D721Med (cell line): ENCODE data around the gene SMYD5.

Experiments
- DNase-seq: peaks from one replicate; pipeline ENCODE4 v3.0.0; 2011; ENCODE audit warnings: low spot score; ENCODE audit not compliant: insufficient read length
- FAIRE-seq: peaks from 2 replicates; lab custom pipeline; 2011; peaks lifted over from hg19 to GRCh38; lab: Jason Lieb, UNC
- CTCF ChIP-seq: IDR thresholded peaks from 2 replicates; pipeline ENCODE4 v1.5.1; 2012; ENCODE audit warnings: mild to moderate bottlenecking, control low read depth; ENCODE audit not compliant: insufficient read depth; ENCODE audit errors: missing control alignments

The SMYD5 gene

GRCh38 chr2:73266061-73266901 lies 52.2 kb downstream of the SMYD5 start:
- no peak for FAIRE-seq
- no peak for DNase-seq
- no peak for TF ChIP-seq CTCF

DNA sequence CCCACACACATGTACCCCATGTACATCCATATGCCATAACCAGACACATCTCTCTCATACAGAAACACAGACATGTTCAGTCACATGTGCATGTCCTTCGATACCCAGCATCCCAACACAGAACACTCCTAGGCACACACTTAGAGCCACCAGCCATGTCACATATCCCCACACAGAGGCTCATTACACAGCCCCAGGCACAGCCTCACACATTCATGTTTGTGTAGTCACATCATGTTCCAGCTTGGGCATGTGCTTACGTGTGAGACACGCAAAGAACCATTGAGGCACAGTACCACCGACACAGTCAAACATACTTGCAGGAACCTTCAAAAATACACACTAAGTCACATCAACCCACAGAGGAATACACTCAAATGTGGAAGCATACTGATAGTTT lies 53.0 kb downstream of the SMYD5 start:
- DNase-seq, result no peak
- no peak for FAIRE-seq
- TF ChIP-seq CTCF, result no peak

DNA sequence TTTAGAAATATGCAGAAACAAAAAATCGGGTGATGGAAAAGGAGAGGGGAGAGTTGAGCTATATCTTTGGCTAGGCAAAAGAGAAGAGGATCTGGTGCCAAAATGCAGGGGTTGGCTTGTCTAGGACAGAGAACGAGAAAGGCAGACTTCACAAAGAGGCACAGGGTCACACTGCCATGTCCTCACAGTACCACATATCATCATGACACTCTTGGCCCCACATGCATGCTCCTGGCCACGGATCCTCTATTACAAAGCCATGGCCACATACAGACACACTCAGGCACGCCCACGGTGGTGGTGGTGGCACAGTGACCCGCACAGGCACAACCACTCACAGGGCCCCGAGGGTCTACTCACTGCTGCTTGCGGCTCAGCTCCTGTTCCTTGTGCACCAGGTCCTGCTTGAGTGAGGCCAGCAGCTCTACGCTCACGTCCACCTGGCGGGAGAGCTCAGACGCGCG lies 54.4 kb downstream of the SMYD5 start:
- FAIRE-seq (no peak), DNase-seq (no peak)
- TF ChIP-seq CTCF, result no peak

- no peak for TF ChIP-seq CTCF
- DNase-seq, result no peak
- no peak for FAIRE-seq
Measured at GRCh38 chr2:73268830-73269685, 55.0 kb downstream of the SMYD5 start.

DNA sequence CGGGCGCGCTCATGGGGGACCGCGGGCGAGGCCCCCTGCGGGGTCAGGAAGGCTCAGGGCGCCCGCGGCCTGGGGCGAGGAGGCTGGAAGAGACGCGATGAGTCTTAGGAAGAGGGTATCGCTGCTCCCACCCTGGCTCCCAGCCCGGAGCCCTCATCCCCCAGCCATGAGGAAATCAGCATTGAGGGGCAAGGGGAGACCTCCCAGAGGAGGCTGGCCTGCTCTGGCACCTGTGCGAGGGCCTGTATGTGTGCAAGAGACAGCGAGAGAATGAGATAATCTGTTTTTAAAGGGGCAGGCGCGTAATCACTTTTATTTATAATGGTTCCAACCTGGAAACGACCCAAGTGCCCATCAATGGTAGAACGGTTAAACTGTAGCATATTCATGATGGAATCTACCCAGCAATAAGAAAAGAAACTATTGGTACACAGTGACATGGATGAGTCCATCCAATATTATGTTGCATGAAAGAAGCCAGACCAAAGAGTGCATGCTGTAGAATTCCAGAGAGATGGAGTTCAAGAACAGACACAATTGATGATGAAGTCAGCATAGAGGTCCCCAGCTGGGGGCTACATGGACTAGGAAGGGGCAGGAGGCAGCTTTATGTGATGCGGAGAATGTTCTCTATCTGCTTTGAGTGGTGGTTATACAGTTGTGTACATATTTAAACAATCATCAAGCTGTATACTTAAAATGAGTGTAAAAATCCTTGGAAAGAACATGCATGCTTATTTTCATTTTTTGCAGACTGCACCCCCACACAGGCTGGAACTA lies 55.8 kb downstream of the SMYD5 start:
- DNase-seq, result no peak
- FAIRE-seq, result no peak
- TF ChIP-seq CTCF, result no peak

DNA sequence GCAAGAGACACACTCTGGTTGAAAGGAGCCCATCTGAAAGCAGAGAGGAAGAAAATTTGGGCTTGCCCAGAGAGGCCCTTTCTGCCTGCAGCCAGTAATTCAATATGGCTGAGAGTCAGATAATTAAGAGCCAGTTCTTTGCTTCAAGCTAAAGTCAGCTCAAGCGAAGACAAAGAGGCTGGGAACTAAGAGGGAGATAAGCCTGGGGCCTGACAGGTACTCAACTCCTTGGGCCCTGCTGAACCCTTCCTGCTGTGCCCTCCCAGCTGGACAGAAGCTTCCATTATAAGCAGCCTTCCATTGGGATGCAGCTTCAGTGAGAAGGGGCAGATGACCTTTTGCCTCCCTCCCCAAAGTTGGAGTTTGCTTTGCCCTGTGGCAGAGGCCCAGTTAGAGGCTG lies 58.2 kb downstream of the SMYD5 start:
- FAIRE-seq (no peak), DNase-seq (no peak)
- TF ChIP-seq CTCF, result no peak
